ENCODE results near the gene INTS4.

DNA sequence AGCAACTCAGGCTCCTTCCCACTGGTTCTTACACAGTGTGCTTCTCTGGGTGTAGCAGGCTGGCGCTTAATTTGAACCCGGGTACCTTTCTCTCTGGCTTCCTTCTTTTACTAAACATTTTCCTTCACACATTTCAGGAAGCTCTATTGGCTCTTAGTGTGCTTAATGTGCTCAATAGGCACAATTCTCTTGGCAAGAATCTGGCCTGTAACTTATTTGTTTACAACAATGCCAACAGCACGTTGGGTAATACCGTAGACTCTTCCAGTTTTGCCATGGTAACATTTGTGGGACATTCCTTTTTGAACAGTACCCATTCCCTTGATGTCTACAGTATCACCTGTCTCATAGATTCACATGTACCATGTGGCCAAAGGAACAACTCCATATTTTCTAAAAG, 125.7 kb downstream of the INTS4 start:
- TF ChIP-seq CTCF (IDR thresholded peaks at IDR 0.05) (no peak), POLR2A (IDR thresholded peaks at IDR 0.05) (no peak)
